GM12878 (cell line): Measurements from ENCODE around the gene AKR1C4. TPM values are rescaled to one million over a fixed set of nuclear protein-coding genes. Genes with fewer than 3 reads are reported as not detected.
"Not testable (repeated sequence)": the region's sequence is repeated elsewhere in the genome, so short reads cannot be mapped to it uniquely, and the experiment has no call there.

Experiments used
- ATAC-seq: fragments of 200-7000 bp; cut with Tn5 transposase; 3 replicates; pipeline ENCODE4 v1.9.1; 2020; ENCODE audit warnings: mild to moderate bottlenecking, moderate library complexity
- BruUV-seq: library from RNA; stranded (reverse); fragments of 400-500 nt; replicated peaks from 2 replicates; lab custom pipeline; 2021; lab: Mats Ljungman, UMichigan
- CTCF ChIA-PET: fragments of 300-600 bp; sonication (Branson Sonifier 250); formaldehyde crosslinking; extraction: SDS; loops from one replicate; lab custom pipeline; 2021; ENCODE audit warnings: inconsistent platforms; lab: Yijun Ruan, JAX
- POLR2A ChIA-PET: fragments of 350-600 bp; formaldehyde crosslinking; extraction: SDS; loops from one replicate; lab custom pipeline; 2021; ENCODE audit warnings: inconsistent platforms; lab: Charles Lee
- RAD21 ChIA-PET: fragments of 300-600 bp; sonication (Branson Sonifier 250); formaldehyde crosslinking; loops from one replicate; lab custom pipeline; 2023; ENCODE audit warnings: antibody characterized with exemption; ENCODE audit not compliant: unreplicated experiment; lab: Charles Lee
- SMC1A ChIA-PET: fragments of 300-600 bp; sonication (Branson Sonifier 250); formaldehyde crosslinking; loops from one replicate; lab custom pipeline; 2023; ENCODE audit not compliant: unreplicated experiment, uncharacterized antibody; lab: Charles Lee
- DNase-seq: peaks from one replicate; pipeline ENCODE4 v3.0.0-alpha.2; 2011; ENCODE audit warnings: low read depth, low spot score
- FAIRE-seq: peaks from 3 replicates; lab custom pipeline; 2011; peaks lifted over from hg19 to GRCh38; lab: Jason Lieb, UNC
- H2AFZ ChIP-seq: 2 replicates; pipeline ENCODE4 v1.6.0; 2011; ENCODE audit warnings: low read depth, low read length, control low read depth; ENCODE audit not compliant: control insufficient read depth
- H3K27ac ChIP-seq: 2 replicates; pipeline ENCODE4 v1.5.1; 2011; ENCODE audit warnings: control low read depth; ENCODE audit not compliant: control insufficient read depth, insufficient read depth
- H3K27me3 ChIP-seq, 2 experiments: replicated peaks in 1 of 2; 2 replicates each; pipeline versions ENCODE4 v1.6.0 to v1.6.1; 2011; ENCODE audit warnings: low read length in 1 of 2; ENCODE audit not compliant: control insufficient read depth in 2 of 2, insufficient read depth in 2 of 2
- H3K36me3 ChIP-seq, 2 experiments: 2 replicates each; pipeline ENCODE4 v1.5.1; 2011; ENCODE audit warnings: low read length in 1 of 2; ENCODE audit not compliant: control insufficient read depth in 2 of 2, insufficient read depth in 2 of 2
- H3K4me1 ChIP-seq: 2 replicates; pipeline ENCODE4 v1.6.1; 2011; ENCODE audit warnings: mild to moderate bottlenecking, low read length, moderate library complexity, mixed read lengths; ENCODE audit not compliant: control insufficient read depth, insufficient read depth
- H3K4me2 ChIP-seq: 2 replicates; pipeline ENCODE4 v1.6.0; 2011; ENCODE audit warnings: control low read depth; ENCODE audit not compliant: control insufficient read depth, insufficient read depth
- H3K4me3 ChIP-seq: fragments of 200-600 bp; sonication (generic); 2 replicates; pipeline ENCODE4 v1.5.1; 2016
- H3K79me2 ChIP-seq: 2 replicates; pipeline ENCODE4 v1.6.0; 2011; ENCODE audit warnings: low read length; ENCODE audit not compliant: control insufficient read depth, insufficient read depth
- H3K9ac ChIP-seq: 2 replicates; pipeline ENCODE4 v1.8.0; 2011; ENCODE audit warnings: low read length, control low read depth, mixed read lengths; ENCODE audit not compliant: control insufficient read depth, insufficient read depth
- H3K9me3 ChIP-seq: replicated peaks from 3 replicates; pipeline ENCODE4 v1.5.1; 2011; ENCODE audit warnings: mild to moderate bottlenecking, low read length; ENCODE audit not compliant: control insufficient read depth, insufficient read depth
- H4K20me1 ChIP-seq: 2 replicates; pipeline ENCODE4 v1.6.0; 2011; ENCODE audit not compliant: control insufficient read depth, insufficient read depth
- CREB1 ChIP-seq: IDR thresholded peaks from 2 replicates; pipeline ENCODE4 v1.6.1; 2012; ENCODE audit warnings: low read depth, mild to moderate bottlenecking, inconsistent platforms
- EZH2 ChIP-seq: IDR thresholded peaks from 2 replicates; pipeline ENCODE4 v1.6.1; 2012; ENCODE audit warnings: low read depth, mild to moderate bottlenecking, control low read depth, inconsistent platforms, low read length, borderline replicate concordance; ENCODE audit not compliant: control insufficient read depth
- SP1 ChIP-seq: IDR thresholded peaks from one replicate; pipeline ENCODE4 v1.6.1; 2011; ENCODE audit warnings: low read depth, low read length
- ZNF274 ChIP-seq: IDR thresholded peaks from one replicate; pipeline ENCODE4 v1.8.0; 2011; ENCODE audit not compliant: insufficient read length, insufficient read depth
- WGBS: methylation state at CpG from one replicate; pipeline ENCODE4 v1.1.6; 2016; ENCODE audit warnings: low lambda C conversion rate; ENCODE audit not compliant: insufficient replicate concordance, insufficient coverage; ENCODE audit errors: missing lambda C conversion rate; 5-methylcytosine and 5-hydroxymethylcytosine counted together
- in situ Hi-C: fragments of 300-500 bp; cut with MboI; formaldehyde crosslinking; loops from 9 replicates; pipeline ENCODE4 v1.14.3; 2018; ENCODE audit warnings: mixed read lengths
- intact Hi-C: fragments of 100-400 bp; cut with micrococcal nuclease; formaldehyde crosslinking; loops from one replicate; pipeline ENCODE4 v1.14.2; 2022; ENCODE audit not compliant: unreplicated experiment
- polyA plus RNA-seq, 11 experiments: library from polyadenylated mRNA; depleted of rRNA in 4 of 11; unstranded in 6 of 11; stranded (reverse) in 5 of 11; fragments of >200 nt; fragmentation: Nextera tagmentation in 4 of 11; fragmentation: Illumina TruSeq in 1 of 11; extraction: Ambion mirVana in 4 of 11; extraction: Trizol in 1 of 11; gene quantifications; 1 replicate in 1 of 11; 2 replicates in 10 of 11; pipeline versions ENCODE4 v1.2.1 to v1.2.3, GENCODE V29; 2011 to 2016; ENCODE audit warnings: inconsistent platforms in 2 of 11, missing spikeins in 2 of 11, low read depth in 1 of 11
- total RNA-seq, 4 experiments: library from RNA; depleted of rRNA in 3 of 4; stranded (reverse); fragments of >200 nt in 3 of 4; fragmentation: Illumina TruSeq in 1 of 4; extraction: Trizol in 1 of 4; gene quantifications; 2 replicates each; pipeline versions ENCODE4 v1.2.1 to v1.2.3, GENCODE V29; 2013 to 2021
- TF ChIP-seq, protein P1 (sequence below): fragments of 450-650 bp; IDR thresholded peaks from 2 replicates; pipeline ENCODE4 v1.6.1; 2016; ENCODE audit warnings: mild to moderate bottlenecking
- TF ChIP-seq, protein P2 (sequence below): fragments of 450-650 bp; IDR thresholded peaks from 2 replicates; pipeline ENCODE4 v1.6.1; 2017; ENCODE audit warnings: antibody characterized with exemption, mild to moderate bottlenecking, moderate library complexity
- TF ChIP-seq, protein P3 (sequence below): fragments of 450-650 bp; formaldehyde crosslinking; IDR thresholded peaks from 2 replicates; pipeline ENCODE4 v1.5.0; 2022; ENCODE audit warnings: mild to moderate bottlenecking, missing genetic modification characterization

AKR1C4 gene
- total and polyA plus RNA-seq, 10 of the 15 experiments (the other 5 are each of a cell fraction or from before 2014, with no cell fraction given), result 0.20 TPM; not detected in 9

DNA sequence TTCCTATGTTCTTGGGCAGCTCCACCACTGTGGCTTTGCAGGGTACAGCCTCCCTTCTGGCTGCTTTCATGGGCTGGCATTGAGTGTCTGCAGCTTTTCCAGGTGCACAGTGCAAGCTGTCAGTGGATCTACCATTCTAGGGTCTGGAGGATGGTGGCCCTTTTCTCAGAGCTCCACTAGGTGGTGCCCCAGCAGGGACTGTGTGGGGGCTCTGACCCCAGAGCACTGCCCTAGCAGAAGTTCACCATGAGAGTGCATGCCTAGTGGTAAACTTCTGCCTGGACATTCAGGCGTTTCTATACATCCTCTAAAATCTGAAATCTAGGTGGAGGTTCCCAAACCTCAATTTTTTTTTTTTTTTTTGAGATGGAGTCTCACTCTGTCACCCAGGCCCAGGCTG lies 13.6 kb downstream of the AKR1C4 start:
- H3K27me3 ChIP-seq, POLR2A ChIA-PET, RAD21 ChIA-PET, in situ Hi-C loops, H3K4me3 ChIP-seq, H3K9me3 ChIP-seq, H2AFZ ChIP-seq, H3K9ac ChIP-seq, H3K27ac ChIP-seq, H3K4me1 ChIP-seq, BruUV-seq, H4K20me1 ChIP-seq, H3K4me2 ChIP-seq, H3K79me2 ChIP-seq, DNase-seq, H3K36me3 ChIP-seq, intact Hi-C loops, FAIRE-seq: not testable (repeated sequence)
- WGBS, result 7% methylated on average over 1 of the region's 1 CpG
- ChIA-PET CTCF (interaction anchor here (1.1 kb wide), 1 partner anchor 173 kb away, joined by 3 read pairs; no protein-coding TSS in a partner anchor), SMC1A (interaction anchor here (0.5 kb wide), 1 partner anchor 13 kb away, joined by 3 read pairs; no protein-coding TSS in a partner anchor)
- peak; percentile 30; the same call in 1 of the 3 replicates for ATAC-seq

DNA sequence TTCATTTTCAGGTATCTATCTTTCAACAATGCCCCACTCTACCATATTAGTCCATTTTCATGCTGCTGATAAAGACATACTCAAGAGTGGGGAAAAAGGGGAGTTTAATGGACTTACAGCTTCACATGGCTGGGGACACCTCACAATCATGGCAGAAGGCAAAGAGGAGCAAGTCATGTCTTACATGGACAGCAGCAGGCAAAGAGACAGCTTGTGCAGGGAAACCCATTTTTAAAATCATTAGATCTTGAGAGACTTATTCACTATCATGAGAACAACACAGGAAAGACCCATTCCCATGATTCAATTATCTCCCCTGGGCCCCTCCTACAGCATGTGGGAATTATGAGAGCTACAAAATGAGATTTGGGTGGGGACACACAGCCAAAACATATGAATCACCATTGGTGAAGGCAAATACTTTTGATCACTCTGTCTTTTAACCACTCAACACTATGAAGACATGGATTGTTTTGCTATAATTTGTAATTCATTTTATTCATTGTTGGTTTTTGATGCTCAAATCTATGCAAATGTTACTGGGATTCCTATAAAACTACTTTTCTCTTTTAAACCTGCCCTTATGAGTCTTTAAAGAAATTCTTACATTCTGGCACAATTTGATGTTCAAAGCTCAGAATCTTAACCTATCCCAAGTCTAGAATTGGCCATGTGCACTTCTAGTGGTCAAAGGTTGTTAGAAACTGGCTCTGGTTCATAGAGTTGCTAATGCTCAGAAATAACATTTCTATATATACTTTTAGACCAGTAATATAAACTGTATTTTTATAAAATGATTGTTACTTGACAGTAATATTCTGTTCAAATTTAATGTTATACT lies 15.3 kb downstream of the AKR1C4 start:
- Histone ChIP-seq H3K27me3 (no peaks in the 10 kb centered on the region), H3K79me2 (no peaks in the 10 kb centered on the region), H3K4me3 (no peak overlapping the region), H3K4me1 (no peaks in the 10 kb centered on the region), H3K27ac (no peak overlapping the region), H2AFZ (no peak overlapping the region), H4K20me1 (no peaks in the 10 kb centered on the region), H3K4me2 (no peak overlapping the region), H3K9me3 (no peaks in the 10 kb centered on the region), H3K9ac (no peak overlapping the region), H3K36me3 (no peaks in the 10 kb centered on the region)
- no TSS peak for BruUV-seq
- intact Hi-C loops, result no loop called here
- ChIA-PET CTCF (no interaction called here), RAD21 (no interaction called here), POLR2A (interaction anchor here (0.5 kb wide), 1 partner anchor 1427 kb away, joined by 5 read pairs; no protein-coding TSS in a partner anchor), SMC1A (interaction anchor here (0.5 kb wide), 1 partner anchor 411 kb away, joined by 3 read pairs; no protein-coding TSS in a partner anchor)
- TF ChIP-seq, protein P1, sequence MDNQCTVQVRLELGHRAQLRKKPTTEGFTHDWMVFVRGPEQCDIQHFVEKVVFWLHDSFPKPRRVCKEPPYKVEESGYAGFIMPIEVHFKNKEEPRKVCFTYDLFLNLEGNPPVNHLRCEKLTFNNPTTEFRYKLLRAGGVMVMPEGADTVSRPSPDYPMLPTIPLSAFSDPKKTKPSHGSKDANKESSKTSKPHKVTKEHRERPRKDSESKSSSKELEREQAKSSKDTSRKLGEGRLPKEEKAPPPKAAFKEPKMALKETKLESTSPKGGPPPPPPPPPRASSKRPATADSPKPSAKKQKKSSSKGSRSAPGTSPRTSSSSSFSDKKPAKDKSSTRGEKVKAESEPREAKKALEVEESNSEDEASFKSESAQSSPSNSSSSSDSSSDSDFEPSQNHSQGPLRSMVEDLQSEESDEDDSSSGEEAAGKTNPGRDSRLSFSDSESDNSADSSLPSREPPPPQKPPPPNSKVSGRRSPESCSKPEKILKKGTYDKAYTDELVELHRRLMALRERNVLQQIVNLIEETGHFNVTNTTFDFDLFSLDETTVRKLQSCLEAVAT, result no peak
- TF ChIP-seq ZNF274 (no peak), CREB1 (no peak), SP1 (no peak), EZH2 (no peak)
- TF ChIP-seq, protein P2, sequence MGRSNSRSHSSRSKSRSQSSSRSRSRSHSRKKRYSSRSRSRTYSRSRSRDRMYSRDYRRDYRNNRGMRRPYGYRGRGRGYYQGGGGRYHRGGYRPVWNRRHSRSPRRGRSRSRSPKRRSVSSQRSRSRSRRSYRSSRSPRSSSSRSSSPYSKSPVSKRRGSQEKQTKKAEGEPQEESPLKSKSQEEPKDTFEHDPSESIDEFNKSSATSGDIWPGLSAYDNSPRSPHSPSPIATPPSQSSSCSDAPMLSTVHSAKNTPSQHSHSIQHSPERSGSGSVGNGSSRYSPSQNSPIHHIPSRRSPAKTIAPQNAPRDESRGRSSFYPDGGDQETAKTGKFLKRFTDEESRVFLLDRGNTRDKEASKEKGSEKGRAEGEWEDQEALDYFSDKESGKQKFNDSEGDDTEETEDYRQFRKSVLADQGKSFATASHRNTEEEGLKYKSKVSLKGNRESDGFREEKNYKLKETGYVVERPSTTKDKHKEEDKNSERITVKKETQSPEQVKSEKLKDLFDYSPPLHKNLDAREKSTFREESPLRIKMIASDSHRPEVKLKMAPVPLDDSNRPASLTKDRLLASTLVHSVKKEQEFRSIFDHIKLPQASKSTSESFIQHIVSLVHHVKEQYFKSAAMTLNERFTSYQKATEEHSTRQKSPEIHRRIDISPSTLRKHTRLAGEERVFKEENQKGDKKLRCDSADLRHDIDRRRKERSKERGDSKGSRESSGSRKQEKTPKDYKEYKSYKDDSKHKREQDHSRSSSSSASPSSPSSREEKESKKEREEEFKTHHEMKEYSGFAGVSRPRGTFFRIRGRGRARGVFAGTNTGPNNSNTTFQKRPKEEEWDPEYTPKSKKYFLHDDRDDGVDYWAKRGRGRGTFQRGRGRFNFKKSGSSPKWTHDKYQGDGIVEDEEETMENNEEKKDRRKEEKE, result no peak
- TF ChIP-seq, protein P3, sequence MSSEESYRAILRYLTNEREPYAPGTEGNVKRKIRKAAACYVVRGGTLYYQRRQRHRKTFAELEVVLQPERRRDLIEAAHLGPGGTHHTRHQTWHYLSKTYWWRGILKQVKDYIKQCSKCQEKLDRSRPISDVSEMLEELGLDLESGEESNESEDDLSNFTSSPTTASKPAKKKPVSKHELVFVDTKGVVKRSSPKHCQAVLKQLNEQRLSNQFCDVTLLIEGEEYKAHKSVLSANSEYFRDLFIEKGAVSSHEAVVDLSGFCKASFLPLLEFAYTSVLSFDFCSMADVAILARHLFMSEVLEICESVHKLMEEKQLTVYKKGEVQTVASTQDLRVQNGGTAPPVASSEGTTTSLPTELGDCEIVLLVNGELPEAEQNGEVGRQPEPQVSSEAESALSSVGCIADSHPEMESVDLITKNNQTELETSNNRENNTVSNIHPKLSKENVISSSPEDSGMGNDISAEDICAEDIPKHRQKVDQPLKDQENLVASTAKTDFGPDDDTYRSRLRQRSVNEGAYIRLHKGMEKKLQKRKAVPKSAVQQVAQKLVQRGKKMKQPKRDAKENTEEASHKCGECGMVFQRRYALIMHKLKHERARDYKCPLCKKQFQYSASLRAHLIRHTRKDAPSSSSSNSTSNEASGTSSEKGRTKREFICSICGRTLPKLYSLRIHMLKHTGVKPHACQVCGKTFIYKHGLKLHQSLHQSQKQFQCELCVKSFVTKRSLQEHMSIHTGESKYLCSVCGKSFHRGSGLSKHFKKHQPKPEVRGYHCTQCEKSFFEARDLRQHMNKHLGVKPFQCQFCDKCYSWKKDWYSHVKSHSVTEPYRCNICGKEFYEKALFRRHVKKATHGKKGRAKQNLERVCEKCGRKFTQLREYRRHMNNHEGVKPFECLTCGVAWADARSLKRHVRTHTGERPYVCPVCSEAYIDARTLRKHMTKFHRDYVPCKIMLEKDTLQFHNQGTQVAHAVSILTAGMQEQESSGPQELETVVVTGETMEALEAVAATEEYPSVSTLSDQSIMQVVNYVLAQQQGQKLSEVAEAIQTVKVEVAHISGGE (CRISPR knock-in tag), result no peak
- in situ Hi-C loops, result no loop called here
- no peak for FAIRE-seq
- DNase-seq, result no peak
- ATAC-seq, result no peak
